ENCODE data around the gene COBL.

GRCh38 chr7:51188987-51189386, 127.6 kb downstream of the COBL start:
- TF ChIP-seq L3MBTL2 (IDR thresholded peaks at IDR 0.05), result no peak
- TF ChIP-seq NONO (IDR thresholded peaks at IDR 0.05; ENCODE audit: low read depth in 2 of 2, low read length in 1 of 2), result no peak
- TF ChIP-seq YBX1 (IDR thresholded peaks at IDR 0.05), result no peak
- no peak for TF ChIP-seq PHF8 (IDR thresholded peaks at IDR 0.05; ENCODE audit: borderline replicate concordance, low read length)
- TF ChIP-seq, protein P1, sequence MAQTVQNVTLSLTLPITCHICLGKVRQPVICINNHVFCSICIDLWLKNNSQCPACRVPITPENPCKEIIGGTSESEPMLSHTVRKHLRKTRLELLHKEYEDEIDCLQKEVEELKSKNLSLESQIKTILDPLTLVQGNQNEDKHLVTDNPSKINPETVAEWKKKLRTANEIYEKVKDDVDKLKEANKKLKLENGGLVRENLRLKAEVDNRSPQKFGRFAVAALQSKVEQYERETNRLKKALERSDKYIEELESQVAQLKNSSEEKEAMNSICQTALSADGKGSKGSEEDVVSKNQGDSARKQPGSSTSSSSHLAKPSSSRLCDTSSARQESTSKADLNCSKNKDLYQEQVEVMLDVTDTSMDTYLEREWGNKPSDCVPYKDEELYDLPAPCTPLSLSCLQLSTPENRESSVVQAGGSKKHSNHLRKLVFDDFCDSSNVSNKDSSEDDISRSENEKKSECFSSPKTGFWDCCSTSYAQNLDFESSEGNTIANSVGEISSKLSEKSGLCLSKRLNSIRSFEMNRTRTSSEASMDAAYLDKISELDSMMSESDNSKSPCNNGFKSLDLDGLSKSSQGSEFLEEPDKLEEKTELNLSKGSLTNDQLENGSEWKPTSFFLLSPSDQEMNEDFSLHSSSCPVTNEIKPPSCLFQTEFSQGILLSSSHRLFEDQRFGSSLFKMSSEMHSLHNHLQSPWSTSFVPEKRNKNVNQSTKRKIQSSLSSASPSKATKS (CRISPR knock-in tag; IDR thresholded peaks at IDR 0.05), result no peak
